A549 treated with GW870086 at 1 μM for 4 hours (cell line): ENCODE measurements around the gene INPP5E. TPM values are rescaled to one million over a fixed set of nuclear protein-coding genes. Genes with fewer than 3 reads are reported as not detected.

Source experiments
- total RNA-seq: library from RNA; stranded (reverse); fragments of 200-300 nt; extraction: Qiagen RNA extraction; gene quantifications from 5 replicates; pipeline ENCODE4 v1.2.3, GENCODE V29; 2022; ENCODE audit warnings: low read depth

Gene INPP5E
- 14.2 to 20.7 TPM (median 19.7 TPM) in 5 replicates for total RNA-seq

GRCh38 chr9:136439481-136440408 is at the start of gene INPP5E:
Gene INPP5E, minus strand, starts transcription at chr9:136439845. Its CDS starts 426 bp downstream, at chr9:136439419.

GRCh38 chr9:136482793-136483588 is 43.3 kb upstream of the INPP5E start, which contains the start of gene SEC16A:
Gene SEC16A, minus strand, starts transcription at chr9:136483040. Its CDS starts 5,425 bp downstream, at chr9:136477615.

GRCh38 chr9:136410500-136411287 is 29.0 kb downstream of the INPP5E start, which contains the start of the genes ENTR1 and PMPCA:
Gene ENTR1, minus strand, starts transcription at chr9:136410614. Its CDS starts 217 bp downstream, at chr9:136410397.
Gene PMPCA, plus strand, starts transcription at chr9:136410658. Its CDS starts 11 bp downstream, at chr9:136410669.

GRCh38 chr9:136400038-136400834 is 39.4 kb downstream of the INPP5E start, which contains the start of gene SNAPC4:
Gene SNAPC4, minus strand, starts transcription at chr9:136400170. Its CDS starts 1,742 bp downstream, at chr9:136398428.

Other genes with a start within 250 kb of the INPP5E start
- 0.07 to 0.13 TPM (median 0.08 TPM) in 4 of 5 replicates, not detected in the other for gene LHX3, start 234.7 kb downstream of the INPP5E start, total RNA-seq
- gene QSOX2, start 194.0 kb downstream of the INPP5E start, total RNA-seq, result 24.5 to 28.7 TPM (median 27.0 TPM) in 5 replicates
- gene CCDC187, start 135.8 kb downstream of the INPP5E start, total RNA-seq, result 0.01 TPM in 2 of 5 replicates, not detected in the others
- gene GPSM1, start 112.3 kb downstream of the INPP5E start, total RNA-seq, result 8.8 to 14.0 TPM (median 12.7 TPM) in 5 replicates
- 28.1 to 45.8 TPM (median 35.7 TPM) in 5 replicates for gene DNLZ, start 76.1 kb downstream of the INPP5E start, total RNA-seq
- 0.82 to 1.9 TPM (median 1.2 TPM) in 5 replicates for gene CARD9, start 66.2 kb downstream of the INPP5E start, total RNA-seq
- gene SNAPC4, start 39.7 kb downstream of the INPP5E start, total RNA-seq, result 10.3 to 13.0 TPM (median 12.7 TPM) in 5 replicates
- gene ENTR1, start 29.2 kb downstream of the INPP5E start, total RNA-seq, result 55.9 to 75.2 TPM (median 71.3 TPM) in 5 replicates
- 78.0 to 93.9 TPM (median 85.1 TPM) in 5 replicates for gene PMPCA, start 29.2 kb downstream of the INPP5E start, total RNA-seq
- gene SEC16A, start 43.2 kb upstream of the INPP5E start, total RNA-seq, result 49.6 to 61.9 TPM (median 60.6 TPM) in 5 replicates
- gene NOTCH1, start 106.2 kb upstream of the INPP5E start, total RNA-seq, result 8.3 to 12.4 TPM (median 10.8 TPM) in 5 replicates
- 36.2 to 58.7 TPM (median 55.2 TPM) in 5 replicates for gene EGFL7, start 223.1 kb upstream of the INPP5E start, total RNA-seq
- 68.2 to 110 TPM (median 105 TPM) in 5 replicates for gene AGPAT2, start 247.6 kb upstream of the INPP5E start, total RNA-seq